HG03095 (cell line): ENCODE measurements around the gene ZBTB7B.
"Not testable (repeated sequence)": the region's sequence is repeated elsewhere in the genome, so short reads cannot be mapped to it uniquely, and the experiment has no call there.

ENCODE experiments used
- ATAC-seq: cut with Tn5 transposase; IDR thresholded peaks from one replicate; pipeline ENCODE4 v1.9.1; 2021; ENCODE audit warnings: moderate library complexity; ENCODE audit not compliant: unreplicated experiment

ZBTB7B gene

GRCh38 chr1:154968731-154969130 lies 33.9 kb upstream of the ZBTB7B start:
- ATAC-seq, result no peak

GRCh38 chr1:154969246-154969645 lies 33.4 kb upstream of the ZBTB7B start:
- ATAC-seq, result no peak

- ATAC-seq, result no peak
Observed at GRCh38 chr1:154969860-154970452, 32.6 kb upstream of the ZBTB7B start.

GRCh38 chr1:154970631-154971340 lies 31.8 kb upstream of the ZBTB7B start, which contains the start of gene SHC1:
TSS of gene SHC1 (minus strand) at chr1:154970747. CDS start at chr1:154970526, 221 bp downstream.
- ATAC-seq, result no peak

- no peak for ATAC-seq
Observed at GRCh38 chr1:154971341-154971998, 31.1 kb upstream of the ZBTB7B start.

- ATAC-seq, result no peak
Observed at GRCh38 chr1:154972213-154972516, 30.4 kb upstream of the ZBTB7B start.

GRCh38 chr1:154972517-154973343 lies 29.9 kb upstream of the ZBTB7B start:
- no peak for ATAC-seq

- ATAC-seq, result no peak
Observed at GRCh38 chr1:154973344-154974101, 29.1 kb upstream of the ZBTB7B start.

GRCh38 chr1:154974102-154974807 lies 28.3 kb upstream of the ZBTB7B start, which contains the start of gene CKS1B:
TSS of gene CKS1B (plus strand) at chr1:154974681. CDS start at chr1:154974746, 65 bp downstream.
- peak; percentile 68 for ATAC-seq

- ATAC-seq, result peak; percentile 27
Observed at GRCh38 chr1:154974808-154975408, 27.7 kb upstream of the ZBTB7B start.

GRCh38 chr1:154975409-154976059 lies 27.1 kb upstream of the ZBTB7B start:
- no peak for ATAC-seq

GRCh38 chr1:154977762-154978161 lies 24.8 kb upstream of the ZBTB7B start:
- ATAC-seq, result not testable (repeated sequence)

GRCh38 chr1:154978360-154978759 lies 24.2 kb upstream of the ZBTB7B start:
- no peak for ATAC-seq

GRCh38 chr1:154982341-154982740 lies 20.3 kb upstream of the ZBTB7B start:
- ATAC-seq, result no peak

GRCh38 chr1:154982897-154983648 lies 19.5 kb upstream of the ZBTB7B start, which contains the start of gene FLAD1:
TSS of gene FLAD1 (plus strand) at chr1:154983344. CDS start at chr1:154983695, 351 bp downstream.
- peak; percentile 97 for ATAC-seq

GRCh38 chr1:154983776-154984466 lies 18.7 kb upstream of the ZBTB7B start:
- no peak for ATAC-seq

- not testable (repeated sequence) for ATAC-seq
Observed at GRCh38 chr1:154986736-154987135, 15.9 kb upstream of the ZBTB7B start.
